Keratinocyte (primary cell): Measurements from ENCODE around the gene RHBDD1. TPM values are rescaled to one million over a fixed set of nuclear protein-coding genes. Genes with fewer than 3 reads are reported as not detected.

ENCODE experiments used
- DNase-seq: peaks from one replicate; pipeline ENCODE4 v3.0.0-alpha.2; 2011; ENCODE audit warnings: low read depth, missing footprints, low spot score
- FAIRE-seq: peaks from 2 replicates; lab custom pipeline; 2011; peaks lifted over from hg19 to GRCh38; lab: Jason Lieb, UNC
- H2AFZ ChIP-seq: 2 replicates; pipeline ENCODE4 v1.6.0; 2012; ENCODE audit warnings: low read length, control low read depth, inconsistent platforms; ENCODE audit not compliant: control insufficient read depth
- H3K27ac ChIP-seq: 2 replicates; pipeline ENCODE4 v1.5.1; 2011; ENCODE audit warnings: low read length; ENCODE audit not compliant: control insufficient read depth, insufficient read depth
- H3K27me3 ChIP-seq: 3 replicates; pipeline ENCODE4 v1.6.0; 2011; ENCODE audit warnings: low read length; ENCODE audit not compliant: control insufficient read depth, insufficient read depth; ENCODE audit errors: extremely low read depth
- H3K36me3 ChIP-seq, 2 experiments: 2 replicates in 1 of 2; 3 replicates in 1 of 2; pipeline ENCODE4 v1.5.1; 2011; ENCODE audit warnings: low read length in 2 of 2, mild to moderate bottlenecking in 1 of 2; ENCODE audit not compliant: control insufficient read depth in 2 of 2, insufficient read depth in 2 of 2; ENCODE audit errors: extremely low read depth in 1 of 2
- H3K4me1 ChIP-seq: 3 replicates; pipeline ENCODE4 v1.5.1; 2011; ENCODE audit warnings: low read length; ENCODE audit not compliant: control insufficient read depth, insufficient read depth; ENCODE audit errors: extremely low read depth
- H3K4me2 ChIP-seq: 3 replicates; pipeline ENCODE4 v1.6.0; 2011; ENCODE audit warnings: low read depth, low read length; ENCODE audit not compliant: control insufficient read depth, insufficient read depth; ENCODE audit errors: extremely low read depth
- H3K4me3 ChIP-seq, 3 experiments: fragments of 200-600 bp in 1 of 3; sonication (generic) in 1 of 3; 2 replicates in 2 of 3; 3 replicates in 1 of 3; pipeline ENCODE4 v1.5.1; 2011 to 2016; ENCODE audit warnings: low read length in 3 of 3, mild to moderate bottlenecking in 3 of 3, control low read depth in 2 of 3, inconsistent platforms in 1 of 3, low read depth in 1 of 3, mixed read lengths in 1 of 3, mixed run types in 1 of 3, moderate library complexity in 1 of 3; ENCODE audit not compliant: control insufficient read depth in 2 of 3, insufficient read depth in 2 of 3; ENCODE audit errors: extremely low read depth in 1 of 3
- H3K79me2 ChIP-seq: 2 replicates; pipeline ENCODE4 v1.6.0; 2012; ENCODE audit warnings: low read length; ENCODE audit not compliant: control insufficient read depth, insufficient read depth
- H3K9ac ChIP-seq: 3 replicates; pipeline ENCODE4 v1.6.0; 2011; ENCODE audit warnings: low read length; ENCODE audit not compliant: control insufficient read depth, insufficient read depth; ENCODE audit errors: extremely low read depth
- H3K9me1 ChIP-seq: 3 replicates; pipeline ENCODE4 v1.6.0; 2011; ENCODE audit warnings: low read length; ENCODE audit not compliant: control insufficient read depth, insufficient read depth; ENCODE audit errors: extremely low read depth
- H3K9me3 ChIP-seq: 2 replicates; pipeline ENCODE4 v1.5.1; 2012; ENCODE audit warnings: low read depth, low read length; ENCODE audit not compliant: control insufficient read depth
- H4K20me1 ChIP-seq: 3 replicates; pipeline ENCODE4 v1.6.0; 2011; ENCODE audit warnings: low read length; ENCODE audit not compliant: control insufficient read depth, insufficient read depth; ENCODE audit errors: extremely low read depth
- EZH2 ChIP-seq: IDR thresholded peaks from one replicate; pipeline ENCODE4 v1.6.1; 2012; ENCODE audit warnings: inconsistent platforms, mild to moderate bottlenecking, low read length, moderate library complexity
- dilution Hi-C: fragments of 300-500 bp; cut with MboI; formaldehyde crosslinking; loops from one replicate; pipeline ENCODE4 v1.7.0; 2020; ENCODE audit warnings: low sequenced_read_pairs; ENCODE audit not compliant: extremely low pct_ligation_motif_present
- polyA plus RNA-seq, 5 experiments: library from polyadenylated mRNA; depleted of rRNA in 3 of 5; stranded (reverse) in 3 of 5; stranded (forward) in 1 of 5; unstranded in 1 of 5; fragments of >200 nt; gene quantifications; 1 replicate in 1 of 5; 2 replicates in 3 of 5; 3 replicates in 1 of 5; pipeline versions ENCODE4 v1.2.1 to v1.2.3, GENCODE V29; 2011 to 2012; ENCODE audit warnings: missing spikeins in 2 of 5, low read depth in 1 of 5, low replicate concordance in 1 of 5
- TF ChIP-seq, protein P1 (sequence below), 3 experiments: IDR thresholded peaks in 1 of 3; conservative IDR thresholded peaks in 1 of 3; optimal IDR thresholded peaks in 1 of 3; 2 replicates in 2 of 3; 3 replicates in 1 of 3; pipeline versions ENCODE3 to v1.5.1; 2011; ENCODE audit warnings: low read length in 3 of 3, mild to moderate bottlenecking in 3 of 3, moderate library complexity in 2 of 3, control low read depth in 1 of 3, inconsistent platforms in 1 of 3; ENCODE audit not compliant: insufficient read depth in 2 of 3; ENCODE audit errors: extremely low read depth in 1 of 3

RHBDD1 gene
- polyA plus RNA-seq, 1 donor (not counting 4 experiments of a cell fraction or from before 2014, with no cell fraction given) = 27.8 TPM

DNA sequence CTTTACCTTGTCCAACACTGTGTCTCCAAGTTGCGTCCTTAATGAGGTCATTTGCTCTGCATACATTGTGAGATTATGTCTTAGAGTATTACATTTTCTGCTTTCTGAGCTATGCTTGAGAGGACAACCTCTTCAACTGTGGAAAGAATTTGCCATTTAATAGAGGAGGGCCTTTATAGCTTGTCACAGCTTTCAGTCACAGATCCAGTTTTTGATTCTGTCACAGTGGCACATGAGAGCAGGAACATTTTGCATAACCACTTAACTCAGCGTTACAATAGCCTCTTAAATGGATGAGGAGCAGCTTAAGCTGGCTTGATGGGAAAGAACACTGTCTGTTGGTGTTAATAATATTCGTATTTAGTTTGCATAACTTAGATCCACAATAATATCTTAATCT, 63.0 kb downstream of the RHBDD1 start:
- Histone ChIP-seq H3K9me3 (no peaks in the 10 kb centered on the region), H3K36me3 (peaks cover 1 to 2% of the 10 kb centered on the region in 2 experiments), H2AFZ (no peak overlapping the region), H3K4me1 (peaks cover 19% of the 10 kb centered on the region), H3K79me2 (no peaks in the 10 kb centered on the region), H3K9ac (no peak overlapping the region), H3K27ac (no peak overlapping the region), H3K9me1 (no peaks in the 10 kb centered on the region), H4K20me1 (no peaks in the 10 kb centered on the region), H3K27me3 (no peaks in the 10 kb centered on the region), H3K4me2 (no peak overlapping the region), H3K4me3 (no peak overlapping the region)
- dilution Hi-C loops = no loop called here
- DNase-seq (no peak), FAIRE-seq (no peak)
- TF ChIP-seq, protein P1, sequence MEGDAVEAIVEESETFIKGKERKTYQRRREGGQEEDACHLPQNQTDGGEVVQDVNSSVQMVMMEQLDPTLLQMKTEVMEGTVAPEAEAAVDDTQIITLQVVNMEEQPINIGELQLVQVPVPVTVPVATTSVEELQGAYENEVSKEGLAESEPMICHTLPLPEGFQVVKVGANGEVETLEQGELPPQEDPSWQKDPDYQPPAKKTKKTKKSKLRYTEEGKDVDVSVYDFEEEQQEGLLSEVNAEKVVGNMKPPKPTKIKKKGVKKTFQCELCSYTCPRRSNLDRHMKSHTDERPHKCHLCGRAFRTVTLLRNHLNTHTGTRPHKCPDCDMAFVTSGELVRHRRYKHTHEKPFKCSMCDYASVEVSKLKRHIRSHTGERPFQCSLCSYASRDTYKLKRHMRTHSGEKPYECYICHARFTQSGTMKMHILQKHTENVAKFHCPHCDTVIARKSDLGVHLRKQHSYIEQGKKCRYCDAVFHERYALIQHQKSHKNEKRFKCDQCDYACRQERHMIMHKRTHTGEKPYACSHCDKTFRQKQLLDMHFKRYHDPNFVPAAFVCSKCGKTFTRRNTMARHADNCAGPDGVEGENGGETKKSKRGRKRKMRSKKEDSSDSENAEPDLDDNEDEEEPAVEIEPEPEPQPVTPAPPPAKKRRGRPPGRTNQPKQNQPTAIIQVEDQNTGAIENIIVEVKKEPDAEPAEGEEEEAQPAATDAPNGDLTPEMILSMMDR (optimal IDR thresholded peaks at IDR 0.05 in 1 of 3, IDR thresholded peaks at IDR 0.05 in 1 of 3, conservative IDR thresholded peaks at IDR 0.05 in 1 of 3; ENCODE audit: extremely low read depth in 1 of 3, insufficient read depth in 2 of 3, low read length in 3 of 3) = no peak
- TF ChIP-seq EZH2 = no peak

DNA sequence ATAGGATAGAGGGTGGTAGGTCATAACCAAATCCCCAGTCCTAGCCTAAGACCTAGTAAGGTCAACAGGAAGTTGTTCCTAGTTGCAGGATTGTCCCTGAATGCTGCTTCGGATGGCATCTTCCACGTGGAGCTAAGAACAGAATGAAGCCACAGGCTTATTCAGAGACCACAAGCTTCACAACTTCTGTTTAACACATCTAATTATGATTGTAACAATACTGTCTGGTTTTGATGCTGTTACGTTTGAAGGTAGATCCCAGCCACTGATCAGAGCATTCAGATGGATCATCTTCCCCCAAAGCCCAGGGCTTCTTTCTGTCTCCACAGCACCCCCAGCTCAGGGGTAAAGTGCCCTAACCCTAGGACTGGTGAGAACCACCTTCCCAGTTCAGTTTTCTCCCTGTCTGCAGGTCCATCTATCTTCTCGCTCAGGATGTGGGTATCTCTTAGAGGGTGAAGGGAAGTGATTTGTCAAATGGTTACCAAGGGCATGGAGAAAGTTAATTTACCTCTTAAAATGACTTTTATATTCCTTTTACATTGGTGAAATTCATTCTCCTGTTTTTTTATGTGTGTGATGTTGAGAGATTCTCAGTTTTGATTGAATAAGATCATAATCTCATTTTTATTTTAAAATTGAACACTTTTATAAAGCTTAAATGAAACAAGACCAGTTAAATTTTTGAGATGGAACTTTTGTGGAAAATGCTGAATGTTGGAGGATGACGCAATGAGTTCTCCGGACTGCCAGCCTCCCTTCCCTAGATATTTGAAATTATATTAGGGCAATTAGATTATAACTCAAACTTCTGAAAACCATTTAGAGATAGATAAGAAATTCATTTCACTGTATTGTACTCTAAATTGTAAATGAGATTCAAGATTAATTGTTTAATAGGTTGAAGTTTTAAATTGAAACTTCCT, 66.5 kb downstream of the RHBDD1 start:
- dilution Hi-C loops = no loop called here
- FAIRE-seq (no peak), DNase-seq (no peak)
- Histone ChIP-seq H3K79me2 (no peaks in the 10 kb centered on the region), H3K4me3 (no peak overlapping the region), H3K27me3 (no peaks in the 10 kb centered on the region), H3K9me1 (no peaks in the 10 kb centered on the region), H3K27ac (no peak overlapping the region), H3K4me1 (peaks cover 19% of the 10 kb centered on the region), H3K9me3 (no peaks in the 10 kb centered on the region), H4K20me1 (no peaks in the 10 kb centered on the region), H3K9ac (no peak overlapping the region), H2AFZ (no peak overlapping the region), H3K36me3 (no peaks in the 10 kb centered on the region), H3K4me2 (peak overlapping the region; percentile 61)
- TF ChIP-seq EZH2 = no peak
- TF ChIP-seq, protein P1 (optimal IDR thresholded peaks at IDR 0.05 in 1 of 3, IDR thresholded peaks at IDR 0.05 in 1 of 3, conservative IDR thresholded peaks at IDR 0.05 in 1 of 3; ENCODE audit: extremely low read depth in 1 of 3, insufficient read depth in 2 of 3, low read length in 3 of 3) = no peak
